Ovary (tissue), 9 donors: ENCODE results near the gene IFITM10. TPM values are rescaled to one million over a fixed set of nuclear protein-coding genes. Genes with fewer than 3 reads are reported as not detected.

Source experiments
- polyA plus RNA-seq, 2 donors: library from polyadenylated mRNA; stranded (reverse); fragments of 200-250 nt in 1 of 2; fragments of 350-450 nt in 1 of 2; fragmentation: Illumina TruSeq in 1 of 2; extraction: RNeasy Lipid Tissue Mini Kit (QIAGEN cat#74804) in 1 of 2; gene quantifications; one replicate each; pipeline ENCODE4 v1.2.3, GENCODE V29; 2013 to 2014
- total RNA-seq, 7 donors: library from RNA; depleted of rRNA in 2 of 7; stranded (reverse); fragments of >200 nt in 2 of 7; fragmentation: NEBNext Ultra II Directional in 3 of 7; extraction: Animal tissue kit (Norgen Biotek cat#: 25700) in 3 of 7; gene quantifications; one replicate each; pipeline versions ENCODE4 v1.1.0 to v1.2.4, GENCODE V29; 2016 to 2023
- donor health status: DM: no; HTN: no; CAD: no; lungs with moderate emphysema.
- donor health status: DM: no; HTN: no; CAD: no.
- donor health status: Bipolar disorder and iron deficiency.
- donor health status: DM: yes; HTN: yes; CAD: no.
- donor health status: DM: no; HTN: no; CAD: no.
- donor health status: DM: yes; HTN: yes; CAD: no.

Gene IFITM10
- total and polyA plus RNA-seq, 9 donors: 0.15 to 3.6 (median 0.97) TPM

Other genes starting within 250 kb of the IFITM10 start
- gene DUSP8, start 178.3 kb downstream of the IFITM10 start, total RNA-seq: 10 to 100 TPM in 2 of 7 donors, 1 to 10 TPM in 3, under 1 TPM in 2; 0.38 to 14.9 (median 1.3) TPM
- gene DUSP8, start 178.3 kb downstream of the IFITM10 start, polyA plus RNA-seq: 1 to 10 TPM in 1 of 2 donors, under 1 TPM in 1; 0.59 to 1.6 TPM
- gene KRTAP5-1, start 165.3 kb downstream of the IFITM10 start, total RNA-seq: not detected
- gene KRTAP5-1, start 165.3 kb downstream of the IFITM10 start, polyA plus RNA-seq: not detected
- gene KRTAP5-2, start 152.3 kb downstream of the IFITM10 start, total RNA-seq: not detected
- not detected for gene KRTAP5-2, start 152.3 kb downstream of the IFITM10 start, polyA plus RNA-seq
- not detected for gene KRTAP5-3, start 142.1 kb downstream of the IFITM10 start, total RNA-seq
- gene KRTAP5-3, start 142.1 kb downstream of the IFITM10 start, polyA plus RNA-seq: not detected
- not detected for gene KRTAP5-4, start 128.5 kb downstream of the IFITM10 start, total RNA-seq
- not detected for gene KRTAP5-4, start 128.5 kb downstream of the IFITM10 start, polyA plus RNA-seq
- not detected for gene KRTAP5-5, start 120.8 kb downstream of the IFITM10 start, total RNA-seq
- not detected for gene KRTAP5-5, start 120.8 kb downstream of the IFITM10 start, polyA plus RNA-seq
- gene KRTAP5-6, start 53.4 kb downstream of the IFITM10 start, total RNA-seq: not detected
- not detected for gene KRTAP5-6, start 53.4 kb downstream of the IFITM10 start, polyA plus RNA-seq
- gene CTSD, start 13.3 kb upstream of the IFITM10 start, total RNA-seq: 100 to 1,000 TPM; 107 to 545 (median 191) TPM
- 100 to 1,000 TPM in 1 of 2 donors, 10 to 100 TPM in 1; 89.0 to 200 TPM for gene CTSD, start 13.3 kb upstream of the IFITM10 start, polyA plus RNA-seq
- gene SYT8, start 84.4 kb upstream of the IFITM10 start, total RNA-seq: 1 to 10 TPM in 1 of 7 donors, under 1 TPM in 1, not detected in 5; 0.24 to 2.4 TPM
- gene SYT8, start 84.4 kb upstream of the IFITM10 start, polyA plus RNA-seq: not detected
- 1 to 10 TPM in 1 of 7 donors, under 1 TPM in 2, not detected in 4; 0.61 to 1.2 (median 0.70) TPM for gene TNNI2, start 88.4 kb upstream of the IFITM10 start, total RNA-seq
- under 1 TPM in 1 of 2 donors, not detected in 1; 0.41 TPM for gene TNNI2, start 88.4 kb upstream of the IFITM10 start, polyA plus RNA-seq
- 10 to 100 TPM in 3 of 7 donors, 1 to 10 TPM in 4; 3.5 to 14.8 (median 9.0) TPM for gene LSP1, start 102.5 kb upstream of the IFITM10 start, total RNA-seq
- 10 to 100 TPM in 1 of 2 donors, 1 to 10 TPM in 1; 6.0 to 22.0 TPM for gene LSP1, start 102.5 kb upstream of the IFITM10 start, polyA plus RNA-seq
- gene PRR33, start 141.3 kb upstream of the IFITM10 start, total RNA-seq: not detected
- gene PRR33, start 141.3 kb upstream of the IFITM10 start, polyA plus RNA-seq: under 1 TPM in 1 of 2 donors, not detected in 1; 0.01 TPM
- 1 to 10 TPM in 4 of 7 donors, not detected in 3; 1.4 to 5.7 (median 2.0) TPM for gene TNNT3, start 169.1 kb upstream of the IFITM10 start, total RNA-seq
- 1 to 10 TPM in 1 of 2 donors, under 1 TPM in 1; 0.22 to 9.0 TPM for gene TNNT3, start 169.1 kb upstream of the IFITM10 start, polyA plus RNA-seq
- gene MRPL23, start 196.7 kb upstream of the IFITM10 start, total RNA-seq: 100 to 1,000 TPM in 2 of 7 donors, 10 to 100 TPM in 5; 33.2 to 145 (median 86.7) TPM
- 100 to 1,000 TPM in 1 of 2 donors, 10 to 100 TPM in 1; 21.7 to 106 TPM for gene MRPL23, start 196.7 kb upstream of the IFITM10 start, polyA plus RNA-seq
- gene H19, start 247.2 kb upstream of the IFITM10 start, total RNA-seq: 1,000 to 10,000 TPM in 3 of 7 donors, 100 to 1,000 TPM in 4; 113 to 2,888 (median 765) TPM
- gene H19, start 247.2 kb upstream of the IFITM10 start, polyA plus RNA-seq: 100 to 1,000 TPM; 315 to 601 TPM